GM21381 (cell line): ENCODE results near the gene MRM3.
"Not testable (repeated sequence)": the region's sequence is repeated elsewhere in the genome, so short reads cannot be mapped to it uniquely, and the experiment has no call there.

Source experiments
- ATAC-seq: cut with Tn5 transposase; IDR thresholded peaks from one replicate; pipeline ENCODE4 v1.9.1; 2021; ENCODE audit warnings: mild to moderate bottlenecking, moderate library complexity; ENCODE audit not compliant: unreplicated experiment

The MRM3 gene, protein sequence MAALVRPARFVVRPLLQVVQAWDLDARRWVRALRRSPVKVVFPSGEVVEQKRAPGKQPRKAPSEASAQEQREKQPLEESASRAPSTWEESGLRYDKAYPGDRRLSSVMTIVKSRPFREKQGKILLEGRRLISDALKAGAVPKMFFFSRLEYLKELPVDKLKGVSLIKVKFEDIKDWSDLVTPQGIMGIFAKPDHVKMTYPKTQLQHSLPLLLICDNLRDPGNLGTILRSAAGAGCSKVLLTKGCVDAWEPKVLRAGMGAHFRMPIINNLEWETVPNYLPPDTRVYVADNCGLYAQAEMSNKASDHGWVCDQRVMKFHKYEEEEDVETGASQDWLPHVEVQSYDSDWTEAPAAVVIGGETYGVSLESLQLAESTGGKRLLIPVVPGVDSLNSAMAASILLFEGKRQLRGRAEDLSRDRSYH

GRCh38 chr17:781805-782731 is at the start of gene MRM3, which contains the start of gene GLOD4:
Gene MRM3, plus strand, starts transcription at chr17:782353. Its CDS starts 26 bp downstream, at chr17:782379.
Gene GLOD4, minus strand, starts transcription at chr17:782280. Its CDS starts 25 bp downstream, at chr17:782255.
- peak; percentile 86 for ATAC-seq

- peak; percentile 35 for ATAC-seq
Measured at GRCh38 chr17:732902-733720, 49.0 kb upstream of the MRM3 start.

- no peak for ATAC-seq
Measured at GRCh38 chr17:733743-734142, 48.4 kb upstream of the MRM3 start.

GRCh38 chr17:737561-738113 is 44.5 kb upstream of the MRM3 start:
- ATAC-seq, result no peak

- ATAC-seq, result peak; percentile 82
Measured at GRCh38 chr17:740240-741017, 41.7 kb upstream of the MRM3 start.

GRCh38 chr17:742147-742793 is 39.9 kb upstream of the MRM3 start:
- no peak for ATAC-seq

GRCh38 chr17:743139-743538 is 39.0 kb upstream of the MRM3 start:
- no peak for ATAC-seq

GRCh38 chr17:744937-745336 is 37.2 kb upstream of the MRM3 start:
- ATAC-seq, result no peak

DNA sequence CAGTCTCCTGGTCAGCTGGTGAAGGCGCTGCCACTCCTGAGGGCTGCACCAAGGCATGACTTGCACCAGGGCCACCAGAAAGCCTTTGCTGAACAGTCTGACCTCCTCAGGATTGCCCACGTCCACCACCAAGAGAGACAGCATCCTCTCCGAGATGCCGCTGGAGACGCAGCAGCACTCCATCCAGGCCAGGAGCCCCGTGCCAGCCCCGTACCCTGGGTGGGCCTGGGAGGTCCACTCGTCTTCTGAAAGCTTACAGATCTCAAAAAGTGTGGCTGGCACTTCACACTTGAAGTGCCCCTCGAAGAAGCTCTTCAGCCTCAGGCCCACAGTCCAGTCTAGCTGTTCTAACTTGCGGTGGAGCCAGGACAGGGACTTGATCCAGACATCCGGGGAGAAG is 36.7 kb upstream of the MRM3 start:
- no peak for ATAC-seq

GRCh38 chr17:746181-746580 is 36.0 kb upstream of the MRM3 start:
- no peak for ATAC-seq

DNA sequence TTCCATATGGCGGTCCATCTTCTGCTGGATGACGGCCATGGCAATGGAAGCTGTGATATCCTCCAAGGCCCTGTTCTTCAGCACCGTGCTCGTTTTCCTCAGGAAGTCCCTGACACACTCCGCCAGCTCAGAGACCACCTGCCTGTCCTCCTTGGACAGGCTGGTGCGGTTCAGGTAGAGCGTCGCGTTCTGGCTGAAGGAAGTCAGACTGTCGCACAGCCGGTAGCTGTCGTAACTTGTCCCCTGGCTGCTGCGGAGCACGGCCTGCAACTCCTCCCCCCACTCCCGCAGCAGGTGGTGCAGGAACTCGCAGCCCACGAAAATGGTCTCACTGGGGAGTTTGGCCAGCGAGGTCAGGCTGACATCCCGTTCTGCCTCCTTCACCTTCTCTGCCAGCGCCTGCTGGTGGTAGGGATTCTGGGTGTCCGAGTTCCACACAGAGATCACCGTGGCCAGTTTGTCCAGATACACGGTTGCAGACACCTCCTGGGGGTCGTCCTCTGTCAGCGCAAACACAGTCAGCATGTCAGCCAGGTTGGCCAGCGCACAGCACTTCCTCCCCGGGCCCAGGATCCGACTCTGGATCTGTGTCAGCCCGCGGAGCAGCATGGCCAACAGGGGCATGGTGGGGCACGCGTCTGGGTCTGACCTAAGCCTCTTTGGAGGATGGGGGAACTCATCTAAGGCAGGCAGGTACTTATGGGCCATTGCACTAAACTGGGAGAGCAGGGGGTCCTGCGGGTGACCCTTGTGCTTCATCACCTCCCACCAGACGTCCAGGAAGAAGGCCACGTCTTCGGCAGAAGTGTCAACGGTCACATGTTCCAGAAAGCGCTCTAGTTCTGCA is 35.1 kb upstream of the MRM3 start:
- no peak for ATAC-seq

DNA sequence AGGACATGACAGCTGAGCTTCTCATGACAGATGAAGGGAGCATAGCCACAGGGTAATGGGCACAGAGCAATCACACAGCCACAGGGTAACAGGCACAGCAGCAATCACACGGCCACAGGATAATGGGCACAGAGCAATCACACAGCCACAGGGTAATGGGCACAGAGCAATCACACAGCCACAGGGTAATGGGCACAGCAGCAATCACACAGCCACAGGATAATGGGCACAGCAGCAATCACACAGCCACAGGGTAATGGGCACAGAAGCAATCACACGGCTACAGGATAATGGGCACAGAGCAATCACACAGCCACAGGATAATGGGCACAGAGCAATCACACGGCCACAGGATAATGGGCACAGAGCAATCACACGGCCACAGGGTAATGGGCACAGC is 33.5 kb upstream of the MRM3 start:
- not testable (repeated sequence) for ATAC-seq

- not testable (repeated sequence) for ATAC-seq
Measured at GRCh38 chr17:749359-749758, 32.8 kb upstream of the MRM3 start.

DNA sequence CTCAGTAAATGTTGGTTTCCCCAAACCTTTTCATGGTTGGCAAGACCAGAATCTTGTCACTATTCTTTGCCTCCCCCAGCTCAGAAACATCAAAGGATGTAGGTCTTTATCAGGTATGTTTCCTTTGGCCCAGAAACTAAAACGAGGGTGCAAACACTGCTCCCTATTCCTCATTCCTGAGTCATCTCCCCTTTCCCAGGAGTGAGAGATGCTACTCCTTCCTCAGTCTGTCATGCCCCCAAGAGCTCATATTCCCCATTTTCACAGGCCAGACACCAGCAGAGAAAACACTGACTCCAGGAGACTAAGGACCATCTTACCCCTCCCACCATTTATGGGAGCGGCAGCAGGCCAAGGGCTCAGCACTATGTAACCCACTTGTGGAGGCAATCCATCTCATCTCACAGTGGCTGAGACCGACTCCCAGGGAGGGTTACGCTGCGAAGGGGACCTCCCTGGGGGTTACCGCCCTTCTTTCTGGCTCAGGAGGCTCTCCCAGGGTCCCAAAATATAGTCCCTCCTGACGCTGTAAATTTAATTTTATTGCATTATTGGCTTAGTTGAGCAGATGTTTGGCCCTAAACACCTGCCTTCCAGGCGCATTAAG is 31.6 kb upstream of the MRM3 start:
- no peak for ATAC-seq

GRCh38 chr17:751269-752001 is 30.7 kb upstream of the MRM3 start:
- ATAC-seq, result peak; percentile 28

DNA sequence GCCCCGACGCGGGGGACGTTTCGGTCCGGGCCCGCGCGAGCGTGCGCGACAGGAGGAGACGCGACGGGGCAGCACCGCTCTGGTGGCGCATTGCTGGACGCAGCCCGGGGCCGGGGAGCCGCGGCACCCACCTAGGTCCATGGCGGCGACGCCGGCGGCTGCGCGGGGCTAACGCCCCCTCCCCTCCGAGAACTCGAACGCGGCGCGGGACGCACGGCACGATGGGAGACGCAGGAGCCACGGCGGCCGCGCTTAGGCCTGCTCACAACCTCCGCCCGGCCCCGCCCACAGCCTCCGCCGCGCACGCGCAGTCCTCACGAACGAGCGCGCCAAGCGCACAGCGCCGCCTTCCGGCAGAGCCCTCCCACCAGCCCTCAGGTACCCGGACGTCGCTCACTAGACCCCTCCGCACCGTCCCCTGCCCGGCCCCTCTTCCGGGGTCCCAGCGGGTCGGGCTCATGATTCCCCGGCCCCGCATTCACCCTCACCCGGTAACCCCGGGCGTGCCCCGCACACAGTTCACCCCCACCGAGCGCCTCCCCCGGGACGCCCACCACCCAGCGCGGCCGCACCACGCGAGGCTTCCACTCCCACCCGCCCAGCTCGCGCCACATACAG is 30.0 kb upstream of the MRM3 start, which contains the start of gene GEMIN4:
TSS of gene GEMIN4 (minus strand) at position 263 of the 618 bp plus-strand sequence. CDS start at position 141, 122 bp downstream.
- peak; percentile 83 for ATAC-seq
